ENCODE measurements around the gene GTSF1L. TPM values are rescaled to one million over a fixed set of nuclear protein-coding genes. Genes with fewer than 3 reads are reported as not detected.

GTSF1L gene
- total and polyA plus RNA-seq, 4 donors, result not detected

GRCh38 chr20:43717616-43717995, 9.2 kb downstream of the GTSF1L start:
- H3K27me3 ChIP-seq (ENCODE audit: control insufficient read depth in 3 of 3, insufficient read depth in 3 of 3, low read length in 2 of 3), result no peaks in the 10 kb centered on the region
- H3K36me3 ChIP-seq (ENCODE audit: control insufficient read depth in 4 of 4, insufficient read depth in 4 of 4, low read length in 4 of 4), result no peaks in the 10 kb centered on the region
- H3K4me1 ChIP-seq (ENCODE audit: control insufficient read depth in 5 of 5, insufficient read depth in 5 of 5, low read length in 5 of 5), result no peaks in the 10 kb centered on the region
- H3K9ac ChIP-seq (ENCODE audit: insufficient read depth in 1 of 2, low read length in 2 of 2), result no peak overlapping the region
- H3K27ac ChIP-seq (ENCODE audit: low read depth in 1 of 2, low read length in 1 of 2), result no peak overlapping the region
- WGBS, 2 donors, result 96 to 97% methylated on average over 4 of the region's 4 CpGs
- no peak for TF ChIP-seq CTCF (IDR thresholded peaks at IDR 0.05; ENCODE audit: control extremely low read depth, extremely low read depth)
- no peaks in the 10 kb centered on the region for H3K9me3 ChIP-seq (ENCODE audit: control insufficient read depth in 4 of 4, insufficient read depth in 3 of 4, low read length in 3 of 4)
- DNase-seq, result no peak
- H3K4me3 ChIP-seq, result no peak overlapping the region
- no peak for ATAC-seq (ENCODE audit: insufficient read depth, low FRiP score)

- H3K27me3 ChIP-seq (ENCODE audit: control insufficient read depth in 3 of 3, insufficient read depth in 3 of 3, low read length in 2 of 3), result no peaks in the 10 kb centered on the region
- TF ChIP-seq CTCF (IDR thresholded peaks at IDR 0.05; ENCODE audit: control extremely low read depth, extremely low read depth), result no peak
Measured at GRCh38 chr20:43716757-43717615, 9.8 kb downstream of the GTSF1L start.

GRCh38 chr20:43716123-43716522, 10.7 kb downstream of the GTSF1L start:
- no peak for ATAC-seq (ENCODE audit: insufficient read depth, low FRiP score)
- Histone ChIP-seq H3K27me3 (ENCODE audit: control insufficient read depth in 3 of 3, insufficient read depth in 3 of 3, low read length in 2 of 3) (no peaks in the 10 kb centered on the region), H3K36me3 (ENCODE audit: control insufficient read depth in 4 of 4, insufficient read depth in 4 of 4, low read length in 4 of 4) (no peaks in the 10 kb centered on the region), H3K9ac (ENCODE audit: insufficient read depth in 1 of 2, low read length in 2 of 2) (no peak overlapping the region), H3K4me3 (no peak overlapping the region), H3K4me1 (ENCODE audit: control insufficient read depth in 5 of 5, insufficient read depth in 5 of 5, low read length in 5 of 5) (no peaks in the 10 kb centered on the region), H3K27ac (ENCODE audit: low read depth in 1 of 2, low read length in 1 of 2) (no peak overlapping the region), H3K9me3 (ENCODE audit: control insufficient read depth in 4 of 4, insufficient read depth in 3 of 4, low read length in 3 of 4) (no peaks in the 10 kb centered on the region)
- DNase-seq, result no peak
- 91 to 96% methylated on average over 4 of the region's 4 CpGs for WGBS, 2 donors
- no peak for TF ChIP-seq CTCF (IDR thresholded peaks at IDR 0.05; ENCODE audit: control extremely low read depth, extremely low read depth)

More at GRCh38 chr20:43716757-43717615, 9.8 kb downstream of the GTSF1L start:
- no peak for ATAC-seq (ENCODE audit: insufficient read depth, low FRiP score)
- Histone ChIP-seq H3K36me3 (ENCODE audit: control insufficient read depth in 4 of 4, insufficient read depth in 4 of 4, low read length in 4 of 4) (no peaks in the 10 kb centered on the region), H3K9me3 (ENCODE audit: control insufficient read depth in 4 of 4, insufficient read depth in 3 of 4, low read length in 3 of 4) (no peaks in the 10 kb centered on the region), H3K4me3 (no peak overlapping the region), H3K4me1 (ENCODE audit: control insufficient read depth in 5 of 5, insufficient read depth in 5 of 5, low read length in 5 of 5) (no peaks in the 10 kb centered on the region), H3K27ac (ENCODE audit: low read depth in 1 of 2, low read length in 1 of 2) (no peak overlapping the region), H3K9ac (ENCODE audit: insufficient read depth in 1 of 2, low read length in 2 of 2) (no peak overlapping the region)
- DNase-seq, result no peak
- whole genome bisulfite sequencing, 2 donors, result 97% methylated on average over 12 of the region's 12 CpGs

Data from lung (tissue), 12 donors.